Prostate gland (tissue), 2 donors: ENCODE measurements around the gene TRPV6. TPM values are rescaled to one million over a fixed set of nuclear protein-coding genes. Genes with fewer than 3 reads are reported as not detected.
A peak's percentile ranks its signal among the peaks of the same experiment; 100 is the strongest.

Experiments
- DNase-seq: peaks from one replicate; pipeline ENCODE4 v3.0.0-alpha.2; 2019; ENCODE audit warnings: low spot score
- H3K27ac ChIP-seq, 2 donors: fragments of 200-600 bp; sonication (generic); 2 replicates each; pipeline ENCODE4 v1.5.1; 2017 to 2019
- H3K27me3 ChIP-seq: fragments of 200-600 bp; sonication (generic); replicated peaks from 2 replicates; pipeline ENCODE4 v1.5.1; 2019; ENCODE audit not compliant: insufficient read depth
- H3K36me3 ChIP-seq, 2 donors: fragments of 200-600 bp; sonication (generic); 1 replicate in 1 of 2; 2 replicates in 1 of 2; pipeline versions ENCODE4 v1.5.1 to v1.8.1; 2017 to 2019
- H3K4me1 ChIP-seq: fragments of 200-600 bp; sonication (generic); replicated peaks from 2 replicates; pipeline ENCODE4 v1.5.1; 2019
- H3K4me3 ChIP-seq, 2 donors: fragments of 200-600 bp; sonication (generic); 2 replicates each; pipeline ENCODE4 v1.5.1; 2017 to 2019
- H3K9me3 ChIP-seq: fragments of 200-600 bp; sonication (generic); 2 replicates; pipeline ENCODE4 v1.5.1; 2017
- POLR2A ChIP-seq: fragments of 450-650 bp; IDR thresholded peaks from one replicate; pipeline ENCODE4 v1.6.1; 2016; ENCODE audit warnings: antibody characterized with exemption, mild to moderate bottlenecking
- POLR2AphosphoS5 ChIP-seq: sonication (generic); formaldehyde crosslinking; IDR thresholded peaks from one replicate; pipeline ENCODE4 v1.6.1; 2017; ENCODE audit warnings: antibody characterized with exemption
- WGBS: methylation state at CpG from one replicate; pipeline ENCODE4 v1.1.5; 2018; 5-methylcytosine and 5-hydroxymethylcytosine counted together
- intact Hi-C: fragments of 100-400 bp; cut with DNase I; formaldehyde crosslinking; loops from one replicate; pipeline ENCODE4 v1.14.2; 2022
- total RNA-seq, 2 donors: library from RNA; depleted of rRNA; stranded (reverse); fragments of >200 nt; gene quantifications; one replicate each; pipeline ENCODE4 v1.1.0, GENCODE V29; 2016
- TF ChIP-seq, protein P1 (sequence below), 4 experiments: fragments of 200-600 bp in 2 of 4; fragments of 450-650 bp in 2 of 4; sonication (generic) in 2 of 4; IDR thresholded peaks; 1 replicate in 3 of 4; 2 replicates in 1 of 4; pipeline ENCODE4 v1.5.1; 2016 to 2019; ENCODE audit warnings: antibody characterized with exemption in 4 of 4, mild to moderate bottlenecking in 2 of 4, moderate library complexity in 2 of 4

TRPV6 gene
- total RNA-seq: 10 to 100 TPM; 47.0 to 82.0 TPM

DNA sequence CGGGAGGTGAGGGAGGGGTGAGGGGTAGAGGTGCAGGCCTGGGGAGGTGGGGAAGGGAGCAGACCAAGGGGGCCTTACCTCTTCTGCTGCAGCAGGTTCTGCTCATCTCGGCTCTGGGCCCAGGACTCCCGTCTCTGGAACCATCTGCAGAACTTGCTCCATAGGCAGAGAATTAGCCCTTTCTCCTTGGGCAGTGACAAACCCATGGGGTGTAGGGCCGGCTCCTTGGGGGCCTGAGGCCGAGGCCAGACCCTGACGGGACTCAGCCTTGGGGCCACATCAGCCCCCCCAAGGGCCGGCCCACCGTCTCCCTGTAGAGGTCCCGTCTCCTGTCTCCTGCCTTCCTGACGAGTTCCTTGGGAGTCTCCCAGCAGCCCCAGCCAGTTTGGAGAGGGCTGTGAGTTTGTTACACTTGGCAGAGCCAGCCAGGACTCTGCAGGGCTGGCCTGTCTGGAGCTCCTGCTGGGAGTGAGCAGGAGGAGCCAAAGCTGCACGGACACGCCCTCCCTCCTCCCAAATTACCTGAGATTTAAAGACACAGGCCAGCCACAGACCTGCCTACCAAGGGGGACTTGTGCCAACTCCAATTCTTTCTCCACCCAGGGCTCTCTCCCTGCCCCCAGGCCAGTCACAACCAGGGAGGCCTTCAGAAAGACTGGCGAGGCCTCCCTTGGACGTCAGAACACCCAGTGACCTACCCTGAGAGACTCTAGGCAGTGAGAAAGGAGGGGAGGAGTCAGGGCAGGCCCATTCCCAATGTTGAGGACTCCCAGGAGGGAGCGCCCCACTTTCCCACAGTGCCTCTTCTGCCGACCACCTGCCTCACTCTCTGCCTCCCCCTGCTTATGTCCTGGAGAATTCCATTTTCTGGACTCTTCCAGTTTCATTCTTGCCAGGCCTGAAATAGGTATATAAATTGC, at the start of gene TRPV6:
Gene TRPV6, minus strand, starts transcription at position 435 of the 920 bp plus-strand sequence.
- no peaks in the 10 kb centered on the region for H3K36me3 ChIP-seq
- peak; percentile 89 for DNase-seq
- peak within 1 kb of the TSS; percentile 71 to 79 for H3K27ac ChIP-seq
- 29% methylated on average over 16 of the region's 16 CpGs for WGBS
- intact Hi-C loops: no loop called here
- TF ChIP-seq, protein P1, sequence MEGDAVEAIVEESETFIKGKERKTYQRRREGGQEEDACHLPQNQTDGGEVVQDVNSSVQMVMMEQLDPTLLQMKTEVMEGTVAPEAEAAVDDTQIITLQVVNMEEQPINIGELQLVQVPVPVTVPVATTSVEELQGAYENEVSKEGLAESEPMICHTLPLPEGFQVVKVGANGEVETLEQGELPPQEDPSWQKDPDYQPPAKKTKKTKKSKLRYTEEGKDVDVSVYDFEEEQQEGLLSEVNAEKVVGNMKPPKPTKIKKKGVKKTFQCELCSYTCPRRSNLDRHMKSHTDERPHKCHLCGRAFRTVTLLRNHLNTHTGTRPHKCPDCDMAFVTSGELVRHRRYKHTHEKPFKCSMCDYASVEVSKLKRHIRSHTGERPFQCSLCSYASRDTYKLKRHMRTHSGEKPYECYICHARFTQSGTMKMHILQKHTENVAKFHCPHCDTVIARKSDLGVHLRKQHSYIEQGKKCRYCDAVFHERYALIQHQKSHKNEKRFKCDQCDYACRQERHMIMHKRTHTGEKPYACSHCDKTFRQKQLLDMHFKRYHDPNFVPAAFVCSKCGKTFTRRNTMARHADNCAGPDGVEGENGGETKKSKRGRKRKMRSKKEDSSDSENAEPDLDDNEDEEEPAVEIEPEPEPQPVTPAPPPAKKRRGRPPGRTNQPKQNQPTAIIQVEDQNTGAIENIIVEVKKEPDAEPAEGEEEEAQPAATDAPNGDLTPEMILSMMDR (IDR thresholded peaks at IDR 0.05): no peak
- TF ChIP-seq POLR2AphosphoS5: peak; percentile 79
- peak; percentile 21 for TF ChIP-seq POLR2A
- no peaks in the 10 kb centered on the region for H3K27me3 ChIP-seq
- no peaks in the 10 kb centered on the region for H3K9me3 ChIP-seq
- peak within 1 kb of the TSS; percentile 42 to 51 for H3K4me3 ChIP-seq
- no peaks in the 10 kb centered on the region for H3K4me1 ChIP-seq

DNA sequence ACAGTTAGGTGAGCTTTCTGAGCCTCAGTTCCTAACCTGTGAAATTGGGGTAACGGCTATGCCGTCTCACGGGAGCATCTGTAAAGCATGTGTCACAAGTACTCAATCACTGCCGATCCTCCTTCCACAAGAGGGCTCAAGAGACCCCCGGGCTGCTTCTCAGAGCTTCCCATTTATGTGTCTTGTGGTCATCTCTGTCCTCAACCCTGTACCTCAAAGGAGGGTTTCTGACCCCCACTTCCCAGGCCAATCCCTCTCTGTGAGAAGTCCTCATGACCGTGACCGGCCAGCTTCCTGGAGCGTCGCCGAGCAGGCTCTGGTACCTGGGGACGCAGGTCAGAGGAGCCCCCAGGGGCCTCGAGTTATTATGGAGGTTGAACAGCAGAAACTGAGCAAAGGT, 48.5 kb upstream of the TRPV6 start:
- Histone ChIP-seq H3K4me3 (no peak overlapping the region), H3K27me3 (no peaks in the 10 kb centered on the region), H3K27ac (no peak overlapping the region), H3K9me3 (no peaks in the 10 kb centered on the region), H3K36me3 (no peaks in the 10 kb centered on the region), H3K4me1 (no peaks in the 10 kb centered on the region)
- 80% methylated on average over 12 of the region's 12 CpGs for WGBS
- TF ChIP-seq POLR2A: no peak
- TF ChIP-seq POLR2AphosphoS5: no peak
- DNase-seq: no peak
- intact Hi-C loops: no loop called here

DNA sequence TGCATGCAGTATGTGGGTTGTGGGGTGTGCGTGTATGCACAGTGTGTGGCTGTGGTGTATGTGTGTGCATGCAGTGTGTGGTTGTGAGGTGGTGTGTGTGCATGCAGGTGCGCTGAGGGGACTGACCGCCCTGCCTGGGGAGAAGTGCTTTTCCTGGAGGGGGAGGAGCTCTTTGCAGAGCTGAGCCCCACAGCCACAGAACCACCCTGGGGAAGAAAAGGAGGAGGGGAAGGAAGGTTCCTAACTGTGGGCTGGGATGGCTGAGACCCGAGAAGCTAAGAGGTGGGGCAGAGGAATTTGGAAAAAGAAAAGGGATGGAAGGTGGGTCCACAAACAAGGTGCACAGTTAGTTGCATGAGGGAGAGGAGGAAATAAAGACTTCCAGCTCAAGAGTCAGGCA, 48.1 kb upstream of the TRPV6 start, which contains the start of gene TRPV5:
Gene TRPV5, minus strand, starts transcription at position 123 of the 400 bp plus-strand sequence. CDS start 287 bp downstream, outside the sequence.
- intact Hi-C loops: no loop called here

GRCh38 chr7:142933092-142933475, 47.5 kb upstream of the TRPV6 start:
- no peaks in the 10 kb centered on the region for H3K36me3 ChIP-seq
- TF ChIP-seq POLR2AphosphoS5 (no peak), POLR2A (no peak)
- TF ChIP-seq, protein P1 (IDR thresholded peaks at IDR 0.05): no peak
- no peaks in the 10 kb centered on the region for H3K4me1 ChIP-seq
- no peak overlapping the region for H3K27ac ChIP-seq
- no peaks in the 10 kb centered on the region for H3K27me3 ChIP-seq
- intact Hi-C loops: no loop called here
- no peak for DNase-seq
- H3K9me3 ChIP-seq: no peaks in the 10 kb centered on the region
- WGBS: 92% methylated on average over 7 of the region's 7 CpGs
- H3K4me3 ChIP-seq: no peak overlapping the region

More for the DNA sequence above, 48.1 kb upstream of the TRPV6 start, which contains the start of gene TRPV5:
- no peak within 1 kb of the TSS for H3K4me3 ChIP-seq
- TF ChIP-seq POLR2AphosphoS5: no peak
- no peak for TF ChIP-seq POLR2A
- TF ChIP-seq, protein P1 (IDR thresholded peaks at IDR 0.05): no peak
- H3K4me1 ChIP-seq: no peaks in the 10 kb centered on the region
- no peaks in the 10 kb centered on the region for H3K36me3 ChIP-seq
- H3K27ac ChIP-seq: no peak within 1 kb of the TSS
- no peaks in the 10 kb centered on the region for H3K9me3 ChIP-seq
- no peaks in the 10 kb centered on the region for H3K27me3 ChIP-seq
- DNase-seq: no peak
- 71% methylated on average over 4 of the region's 4 CpGs for WGBS

DNA sequence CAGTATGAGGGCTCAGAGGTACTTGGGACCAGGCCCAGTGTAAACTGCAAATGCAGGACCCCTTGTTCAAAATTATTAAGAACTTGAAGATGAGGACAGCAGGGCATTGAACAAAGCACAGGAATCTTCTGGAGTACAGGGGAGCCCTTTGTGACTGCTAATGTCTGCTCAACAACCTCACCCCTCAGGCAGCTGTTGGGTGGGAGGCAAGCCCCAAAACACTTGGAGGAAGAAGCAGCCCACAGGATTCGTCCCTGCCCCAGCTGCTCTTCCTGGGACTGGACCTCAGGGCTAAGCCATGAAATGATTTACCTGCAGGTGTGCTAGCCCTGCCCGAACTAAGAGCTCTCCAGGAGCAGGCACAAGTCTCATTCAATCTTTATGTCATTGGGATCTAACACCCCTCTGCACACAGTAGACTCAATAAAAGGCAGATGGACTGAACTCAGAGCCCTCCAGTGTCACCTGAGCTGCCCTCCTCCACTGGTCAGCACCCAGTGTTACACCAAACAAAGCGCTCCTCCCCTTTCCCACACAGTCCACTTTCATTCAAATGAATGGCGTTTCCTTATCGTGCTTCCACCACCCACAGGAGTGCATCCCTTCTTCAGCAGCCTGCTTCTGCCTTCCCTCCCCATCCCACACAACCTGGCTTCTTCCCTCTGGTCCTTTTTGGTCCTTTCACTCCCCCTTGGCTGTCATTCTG, 47.0 kb upstream of the TRPV6 start:
- WGBS: 54% methylated on average over 5 of the region's 5 CpGs
- H3K4me1 ChIP-seq: no peaks in the 10 kb centered on the region
- H3K9me3 ChIP-seq: no peaks in the 10 kb centered on the region
- H3K36me3 ChIP-seq: no peaks in the 10 kb centered on the region
- intact Hi-C loops: no loop called here
- TF ChIP-seq, protein P1 (IDR thresholded peaks at IDR 0.05): no peak
- TF ChIP-seq POLR2AphosphoS5 (no peak), POLR2A (no peak)
- DNase-seq: no peak
- no peaks in the 10 kb centered on the region for H3K27me3 ChIP-seq
- no peak overlapping the region for H3K27ac ChIP-seq
- H3K4me3 ChIP-seq: no peak overlapping the region
